Subcutaneous abdominal adipose tissue (tissue), 5 donors: Measurements from ENCODE around the gene ADGRG4.

ENCODE experiments used
- H3K27ac ChIP-seq: one replicate; pipeline ENCODE4 v1.7.0; 2013; ENCODE audit warnings: low read depth, mild to moderate bottlenecking, inconsistent platforms, low read length, moderate library complexity
- H3K27me3 ChIP-seq, 5 donors: one replicate each; pipeline ENCODE4 v1.7.0; 2013; ENCODE audit warnings: low read length in 5 of 5, inconsistent platforms in 1 of 5; ENCODE audit not compliant: control insufficient read depth in 5 of 5, insufficient read depth in 4 of 5
- H3K36me3 ChIP-seq, 5 donors: one replicate each; pipeline ENCODE4 v1.7.0; 2013; ENCODE audit warnings: low read length in 5 of 5; ENCODE audit not compliant: control insufficient read depth in 5 of 5, insufficient read depth in 5 of 5
- H3K4me1 ChIP-seq, 5 donors: one replicate each; pipeline ENCODE4 v1.7.0; 2013; ENCODE audit warnings: low read length in 5 of 5, mild to moderate bottlenecking in 3 of 5, moderate library complexity in 1 of 5; ENCODE audit not compliant: control insufficient read depth in 5 of 5, insufficient read depth in 5 of 5
- H3K4me3 ChIP-seq, 5 donors: one replicate each; pipeline ENCODE4 v1.7.0; 2013; ENCODE audit warnings: low read length in 5 of 5, low read depth in 1 of 5
- H3K9ac ChIP-seq, 5 donors: one replicate each; pipeline ENCODE4 v1.7.0; 2013; ENCODE audit warnings: low read length in 5 of 5, mild to moderate bottlenecking in 4 of 5, moderate library complexity in 3 of 5
- H3K9me3 ChIP-seq, 5 donors: one replicate each; pipeline ENCODE4 v1.7.0; 2013; ENCODE audit warnings: low read length in 5 of 5; ENCODE audit not compliant: control insufficient read depth in 5 of 5
- donor health status: healthy.
- donor health status: healthy.
- donor health status: healthy.
- donor health status: healthy.
- donor health status: healthy.

ADGRG4 gene

GRCh38 chrX:136447968-136448367 lies 147.2 kb downstream of the ADGRG4 start:
- Histone ChIP-seq H3K27me3 (peaks cover 0 to 9% (median 0%) of the 10 kb centered on the region in 5 donors), H3K9ac (no peak overlapping the region), H3K36me3 (no peaks in the 10 kb centered on the region), H3K27ac (no peak overlapping the region), H3K4me1 (no peaks in the 10 kb centered on the region), H3K9me3 (no peaks in the 10 kb centered on the region), H3K4me3 (no peak overlapping the region)

GRCh38 chrX:136450050-136450830 lies 149.5 kb downstream of the ADGRG4 start:
- H3K4me1 ChIP-seq, result no peaks in the 10 kb centered on the region

GRCh38 chrX:136452614-136453013 lies 151.9 kb downstream of the ADGRG4 start:
- Histone ChIP-seq H3K27me3 (peaks cover 0 to 7% (median 0%) of the 10 kb centered on the region in 5 donors), H3K4me3 (no peak overlapping the region), H3K9me3 (no peaks in the 10 kb centered on the region), H3K27ac (no peak overlapping the region), H3K9ac (no peak overlapping the region), H3K36me3 (no peaks in the 10 kb centered on the region), H3K4me1 (peaks cover 0 to 8% (median 0%) of the 10 kb centered on the region in 5 donors)

More at GRCh38 chrX:136450050-136450830, 149.5 kb downstream of the ADGRG4 start:
- H3K27ac ChIP-seq, result no peak overlapping the region
- H3K36me3 ChIP-seq, result no peaks in the 10 kb centered on the region
- H3K4me3 ChIP-seq, result no peak overlapping the region
- no peak overlapping the region for H3K9ac ChIP-seq
- no peaks in the 10 kb centered on the region for H3K9me3 ChIP-seq
- peaks cover 0 to 9% (median 0%) of the 10 kb centered on the region in 5 donors for H3K27me3 ChIP-seq

- H3K9ac ChIP-seq, result no peak overlapping the region
- peaks cover 0 to 5% (median 0%) of the 10 kb centered on the region in 5 donors for H3K27me3 ChIP-seq
- H3K4me1 ChIP-seq, result peaks cover 0 to 9% (median 0%) of the 10 kb centered on the region in 5 donors
- H3K36me3 ChIP-seq, result no peaks in the 10 kb centered on the region
- H3K27ac ChIP-seq, result no peak overlapping the region
- no peak overlapping the region for H3K4me3 ChIP-seq
- no peaks in the 10 kb centered on the region for H3K9me3 ChIP-seq
These were observed 152.4 kb downstream of the ADGRG4 start for GRCh38 chrX:136453114-136453513.

- Histone ChIP-seq H3K4me1 (peaks cover 0 to 9% (median 0%) of the 10 kb centered on the region in 5 donors), H3K27me3 (peaks cover 0 to 4% (median 0%) of the 10 kb centered on the region in 5 donors), H3K9ac (no peak overlapping the region), H3K9me3 (no peaks in the 10 kb centered on the region), H3K27ac (no peak overlapping the region), H3K4me3 (no peak overlapping the region), H3K36me3 (no peaks in the 10 kb centered on the region)
These were observed 153.0 kb downstream of the ADGRG4 start for GRCh38 chrX:136453771-136454170.

GRCh38 chrX:136456133-136456532 lies 155.4 kb downstream of the ADGRG4 start:
- H3K9ac ChIP-seq, result no peak overlapping the region
- H3K36me3 ChIP-seq, result no peaks in the 10 kb centered on the region
- peaks cover 0 to 2% (median 0%) of the 10 kb centered on the region in 5 donors for H3K27me3 ChIP-seq
- no peaks in the 10 kb centered on the region for H3K9me3 ChIP-seq
- no peak overlapping the region for H3K4me3 ChIP-seq
- H3K27ac ChIP-seq, result no peak overlapping the region
- peaks cover 0 to 9% (median 0%) of the 10 kb centered on the region in 5 donors for H3K4me1 ChIP-seq

- H3K9ac ChIP-seq, result no peak overlapping the region
- H3K27me3 ChIP-seq, result peaks cover 0 to 2% (median 0%) of the 10 kb centered on the region in 5 donors
- H3K36me3 ChIP-seq, result no peaks in the 10 kb centered on the region
- H3K27ac ChIP-seq, result peak overlapping the region; percentile 35
- peaks cover 0 to 9% (median 0%) of the 10 kb centered on the region in 5 donors for H3K4me1 ChIP-seq
- no peak overlapping the region for H3K4me3 ChIP-seq
- H3K9me3 ChIP-seq, result no peaks in the 10 kb centered on the region
These were observed 156.6 kb downstream of the ADGRG4 start for GRCh38 chrX:136457303-136457917.

- Histone ChIP-seq H3K36me3 (no peaks in the 10 kb centered on the region), H3K9me3 (no peaks in the 10 kb centered on the region), H3K4me1 (no peaks in the 10 kb centered on the region), H3K27ac (no peak overlapping the region), H3K4me3 (no peak overlapping the region), H3K27me3 (peaks cover 4 to 11% (median 6%) of the 10 kb centered on the region in 5 donors), H3K9ac (no peak overlapping the region)
These were observed 163.8 kb downstream of the ADGRG4 start for GRCh38 chrX:136464589-136464988.
